Fibroblast of lung (primary cell): Measurements from ENCODE around the gene EFNB2.

ENCODE experiments used
- CTCF ChIP-seq, 2 donors: IDR thresholded peaks in 1 of 2; conservative IDR thresholded peaks in 1 of 2; 1 replicate in 1 of 2; 2 replicates in 1 of 2; pipeline ENCODE4 v1.5.1; 2011 to 2012; ENCODE audit warnings: low read length in 2 of 2, control low read depth in 1 of 2, inconsistent platforms in 1 of 2, low read depth in 1 of 2, mild to moderate bottlenecking in 1 of 2
- EZH2 ChIP-seq: IDR thresholded peaks from 2 replicates; pipeline ENCODE4 v1.5.1; 2012; ENCODE audit warnings: low read length, control low read depth, mild to moderate bottlenecking; ENCODE audit errors: missing control alignments

DNA sequence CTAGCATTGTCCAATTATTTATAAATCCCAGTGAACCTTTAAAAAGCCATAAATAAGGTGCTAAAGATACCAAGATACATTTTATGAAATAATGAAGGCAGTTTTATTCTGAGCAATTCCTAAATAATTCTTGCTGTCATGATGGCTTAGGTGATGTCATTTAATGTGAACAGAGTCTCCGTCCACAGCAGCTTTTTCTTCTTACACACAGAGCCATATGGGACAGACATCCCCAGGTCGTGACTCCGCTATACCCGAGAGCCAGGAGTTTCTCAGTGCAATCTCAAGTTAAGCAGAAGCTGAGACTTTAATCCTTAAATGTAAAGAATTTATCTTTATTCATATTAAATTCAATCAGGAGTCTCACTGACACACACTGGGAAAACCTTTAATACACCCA lies 29.7 kb downstream of the EFNB2 start:
- no peak for TF ChIP-seq EZH2
- TF ChIP-seq CTCF (conservative IDR thresholded peaks at IDR 0.05 in 1 of 2, IDR thresholded peaks at IDR 0.05 in 1 of 2; ENCODE audit: low read depth in 1 of 2, low read length in 2 of 2): no peak
